GM21390 (cell line): ENCODE measurements around the gene POMGNT2.
"Not testable (repeated sequence)": the region's sequence is repeated elsewhere in the genome, so short reads cannot be mapped to it uniquely, and the experiment has no call there.

Source experiments
- ATAC-seq: cut with Tn5 transposase; IDR thresholded peaks from one replicate; pipeline ENCODE4 v1.9.1; 2021; ENCODE audit not compliant: unreplicated experiment

The POMGNT2 gene

GRCh38 chr3:43048470-43048869 lies 57.4 kb downstream of the POMGNT2 start:
- no peak for ATAC-seq

- no peak for ATAC-seq
Measured at GRCh38 chr3:43046583-43046982, 59.3 kb downstream of the POMGNT2 start.

GRCh38 chr3:43045079-43045478 lies 60.8 kb downstream of the POMGNT2 start:
- not testable (repeated sequence) for ATAC-seq

GRCh38 chr3:43043793-43044192 lies 62.1 kb downstream of the POMGNT2 start:
- ATAC-seq = no peak

DNA sequence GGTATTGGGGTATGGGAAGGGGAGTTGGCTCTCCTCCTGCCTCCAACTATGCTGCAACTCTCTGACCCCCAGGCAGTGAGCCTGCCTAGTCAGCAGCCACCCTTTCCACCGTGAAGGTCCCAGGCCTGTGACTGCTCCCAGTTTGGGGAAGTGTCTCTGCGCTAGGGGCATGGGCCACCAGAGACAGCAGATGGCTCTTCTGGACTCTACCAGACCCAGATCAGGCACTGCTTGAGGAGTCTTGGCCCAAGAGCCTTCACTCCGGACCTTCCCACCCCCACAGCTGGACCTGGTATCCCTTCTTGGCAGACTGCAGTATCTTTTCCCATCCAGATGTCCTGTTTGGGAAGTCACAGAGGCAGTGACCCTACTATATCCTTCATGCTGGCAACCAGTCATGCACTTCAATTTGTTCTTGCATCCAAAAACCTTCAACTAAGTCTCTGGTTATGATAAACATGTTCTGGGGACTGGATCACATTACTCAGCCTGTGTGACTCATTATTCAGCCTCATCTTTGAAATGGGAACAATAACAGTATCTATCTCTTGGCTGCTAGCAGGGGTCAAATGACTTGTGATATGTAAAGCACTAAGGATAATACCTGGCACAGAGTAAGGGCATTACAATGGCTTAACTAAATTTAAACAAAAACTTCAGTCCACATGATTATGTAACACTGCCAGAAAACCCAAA lies 62.7 kb downstream of the POMGNT2 start:
- ATAC-seq = no peak

- no peak for ATAC-seq
Measured at GRCh38 chr3:43041517-43041916, 64.4 kb downstream of the POMGNT2 start.

GRCh38 chr3:43038010-43038409 lies 67.9 kb downstream of the POMGNT2 start:
- peak; percentile 64 for ATAC-seq

DNA sequence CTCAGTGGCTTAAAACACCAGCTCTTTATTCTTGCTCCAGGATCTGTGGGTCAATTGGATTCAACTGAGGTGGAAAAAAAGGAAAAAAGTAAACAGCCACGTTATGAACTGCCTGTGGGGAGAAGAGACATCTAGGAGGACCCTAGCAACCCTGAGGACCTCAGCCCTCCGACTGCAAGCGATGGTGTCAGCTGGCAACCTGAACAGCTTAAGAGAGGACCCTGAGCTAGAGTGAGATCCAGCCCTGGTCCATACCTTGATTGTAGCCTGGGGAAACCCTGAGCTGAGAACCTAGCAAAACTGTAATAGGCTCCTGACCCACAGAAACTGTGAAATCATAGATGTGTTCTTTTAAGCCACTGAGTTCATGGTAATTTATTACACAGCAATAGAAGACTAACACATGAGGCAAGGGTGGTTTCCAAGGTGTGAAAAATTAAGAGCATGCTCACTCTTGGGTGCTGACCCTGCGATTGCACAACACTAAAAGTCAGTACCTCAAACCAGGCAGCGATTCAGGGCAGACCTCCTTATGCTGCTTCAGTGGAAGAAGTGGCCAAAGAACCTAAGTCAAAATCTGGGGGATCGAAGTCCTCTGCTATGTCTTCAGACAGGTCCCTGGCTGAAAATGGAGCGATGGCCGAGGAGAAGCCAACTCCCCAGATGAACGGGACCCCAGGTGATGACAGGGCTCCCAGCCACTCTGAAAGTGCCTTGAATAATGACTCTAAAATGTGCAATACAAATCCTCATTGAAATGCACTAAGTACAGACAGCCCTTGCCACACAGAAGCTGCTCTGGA lies 69.1 kb downstream of the POMGNT2 start:
- no peak for ATAC-seq

GRCh38 chr3:43035801-43036365 lies 70.0 kb downstream of the POMGNT2 start:
- ATAC-seq = no peak

DNA sequence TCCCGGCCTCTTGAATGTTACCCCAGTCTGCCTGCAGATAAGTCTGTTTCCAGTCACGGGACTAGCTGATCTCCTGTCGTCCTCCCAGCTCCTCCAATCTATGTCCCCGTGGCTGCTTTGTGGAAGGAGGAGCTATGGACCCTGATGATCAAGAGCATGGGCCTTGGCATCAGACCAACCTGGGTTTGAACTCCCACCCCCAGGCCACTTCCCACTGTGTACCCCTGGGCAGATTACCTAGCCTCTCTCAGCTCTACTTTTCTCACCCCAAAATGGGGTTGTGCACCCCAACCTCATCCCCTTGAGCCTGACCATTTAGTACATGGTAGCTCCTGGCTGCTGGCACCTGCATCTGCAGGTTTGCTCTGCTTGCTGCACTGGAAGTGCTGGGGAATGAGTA lies 71.0 kb downstream of the POMGNT2 start:
- ATAC-seq = no peak

DNA sequence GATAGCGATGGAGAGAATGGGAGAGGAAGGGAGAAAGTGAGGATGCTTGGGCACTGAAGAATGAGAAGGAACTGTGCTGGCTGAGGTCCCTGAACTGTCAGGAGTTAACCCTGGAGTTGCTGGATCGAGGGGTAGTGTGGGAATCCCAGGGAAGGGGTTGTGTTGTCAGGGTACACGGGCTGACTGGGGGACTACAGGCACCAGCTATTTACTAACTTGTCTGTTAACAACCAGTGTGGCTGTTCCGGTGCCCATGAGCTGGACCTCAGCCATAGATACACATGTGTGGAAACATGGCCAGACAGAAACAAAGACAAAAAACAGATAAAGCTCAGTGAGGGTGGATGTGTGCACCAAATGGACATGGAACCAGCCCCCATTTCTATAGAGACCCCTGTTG lies 71.7 kb downstream of the POMGNT2 start:
- ATAC-seq = no peak

DNA sequence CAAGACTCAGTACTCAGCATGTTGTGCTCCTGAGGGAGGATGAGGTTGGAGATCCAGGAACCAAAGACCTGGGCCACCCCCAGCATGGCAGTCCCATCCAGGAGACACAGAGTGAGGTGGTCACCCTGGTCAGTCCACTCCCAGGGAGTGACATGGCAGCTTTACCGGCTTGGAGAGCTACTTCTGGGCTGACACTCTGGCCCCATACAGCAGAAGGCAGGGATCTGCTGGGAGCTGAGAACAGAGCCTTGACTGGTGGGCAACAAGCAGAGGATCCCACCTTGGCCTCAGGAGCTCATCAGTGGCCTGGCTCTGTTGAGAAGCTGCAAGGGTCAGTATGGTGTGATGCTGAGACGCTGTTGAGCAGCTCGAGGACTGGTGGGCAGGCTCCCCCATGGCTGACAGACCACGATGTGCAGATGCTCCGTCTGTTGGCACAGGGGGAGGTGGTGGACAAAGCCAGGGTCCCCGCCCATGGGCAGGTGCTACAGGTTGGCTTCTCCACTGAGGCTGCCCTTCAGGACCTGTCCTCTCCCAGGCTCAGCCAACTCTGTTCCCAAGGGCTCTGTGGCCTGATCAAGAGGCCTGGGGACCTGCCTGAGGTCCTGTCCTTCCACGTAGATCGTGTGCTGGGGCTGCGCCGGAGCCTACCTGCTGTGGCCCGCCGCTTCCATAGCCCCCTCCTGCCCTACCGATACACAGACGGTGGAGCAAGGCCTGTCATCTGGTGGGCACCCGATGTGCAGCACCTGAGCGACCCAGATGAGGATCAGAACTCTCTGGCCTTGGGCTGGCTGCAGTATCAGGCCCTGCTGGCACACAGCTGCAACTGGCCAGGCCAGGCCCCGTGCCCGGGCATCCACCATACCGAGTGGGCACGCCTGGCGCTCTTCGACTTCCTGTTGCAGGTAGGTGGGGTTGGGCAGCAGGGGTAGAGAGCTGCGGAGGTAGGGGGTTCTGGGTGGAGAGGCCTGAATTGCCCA lies 72.9 kb downstream of the POMGNT2 start:
- no peak for ATAC-seq

GRCh38 chr3:43031889-43032545 lies 73.9 kb downstream of the POMGNT2 start:
- no peak for ATAC-seq

DNA sequence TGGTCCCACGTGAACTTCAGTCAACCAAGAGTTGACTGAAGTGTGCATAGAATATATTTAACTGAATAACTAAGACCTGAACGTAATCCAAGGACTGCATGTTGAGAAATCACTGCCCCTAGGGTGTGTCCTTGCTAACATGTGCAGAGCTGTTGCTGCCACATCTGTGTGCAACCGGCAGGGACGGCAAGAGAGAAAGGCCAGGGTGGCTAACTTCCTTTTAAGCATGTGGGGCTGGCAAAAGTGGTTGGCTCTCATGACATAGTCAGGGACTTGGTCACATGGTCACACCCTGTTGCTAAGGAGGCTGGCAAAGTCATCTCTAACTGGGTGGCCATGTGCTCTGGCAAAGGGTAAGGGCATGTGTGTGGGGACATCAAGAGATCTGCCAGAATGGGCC lies 74.4 kb downstream of the POMGNT2 start:
- ATAC-seq = no peak

GRCh38 chr3:43030162-43030935 lies 75.5 kb downstream of the POMGNT2 start:
- no peak for ATAC-seq
